ENCODE results near the gene HOXD3.

DNA sequence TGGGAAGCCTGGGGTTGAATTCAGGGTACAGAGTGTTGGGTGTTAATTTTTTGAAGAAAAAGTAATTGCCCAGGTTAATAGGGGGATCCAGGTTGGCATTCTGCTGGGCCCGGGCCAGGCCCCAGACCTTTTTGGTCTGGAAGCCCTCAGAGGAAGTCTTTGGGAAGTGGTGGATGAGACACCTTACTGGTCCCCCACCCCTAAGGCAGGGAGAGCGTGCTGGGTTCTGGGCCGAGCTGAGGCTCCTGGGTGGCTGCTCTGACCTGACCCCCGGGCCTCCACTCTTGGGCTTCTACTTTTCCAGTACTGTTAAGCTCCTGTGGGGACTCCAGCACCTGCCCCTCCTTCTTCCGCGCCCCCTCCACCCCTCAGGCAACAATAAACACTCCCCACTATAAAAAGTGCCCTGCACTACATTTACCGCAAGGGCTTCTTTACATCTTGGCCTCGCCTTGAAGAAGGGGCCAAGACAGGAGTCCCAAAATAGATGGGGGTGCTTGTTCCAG lies 753 bp upstream of the HOXD3 start:
- no peak for TF ChIP-seq EZH2 (IDR thresholded peaks at IDR 0.05; ENCODE audit: insufficient read depth, poor library complexity, severe bottlenecking)
- TF ChIP-seq EZH2phosphoT487 (IDR thresholded peaks at IDR 0.05; ENCODE audit: insufficient read depth, low read depth) = no peak

All from GM23248 (cell line).